Astrocyte of the cerebellum (primary cell): Measurements from ENCODE around the gene CEMIP2.

Experiments
- DNase-seq: peaks from one replicate; pipeline ENCODE4 v3.0.0-alpha.2; 2011; ENCODE audit warnings: low read depth
- H3K4me3 ChIP-seq: 2 replicates; pipeline ENCODE4 v1.5.1; 2011; ENCODE audit warnings: mild to moderate bottlenecking, low read depth, low read length, moderate library complexity
- CTCF ChIP-seq: IDR thresholded peaks from 2 replicates; pipeline ENCODE4 v1.5.1; 2012; ENCODE audit warnings: low read length, low read depth, moderate library complexity, mild to moderate bottlenecking; ENCODE audit errors: missing control alignments
- in situ Hi-C: cut with HindIII; loops from 2 replicates; pipeline ENCODE4 v1.10.0; 2017; ENCODE audit warnings: low sequenced_read_pairs

Gene CEMIP2, protein sequence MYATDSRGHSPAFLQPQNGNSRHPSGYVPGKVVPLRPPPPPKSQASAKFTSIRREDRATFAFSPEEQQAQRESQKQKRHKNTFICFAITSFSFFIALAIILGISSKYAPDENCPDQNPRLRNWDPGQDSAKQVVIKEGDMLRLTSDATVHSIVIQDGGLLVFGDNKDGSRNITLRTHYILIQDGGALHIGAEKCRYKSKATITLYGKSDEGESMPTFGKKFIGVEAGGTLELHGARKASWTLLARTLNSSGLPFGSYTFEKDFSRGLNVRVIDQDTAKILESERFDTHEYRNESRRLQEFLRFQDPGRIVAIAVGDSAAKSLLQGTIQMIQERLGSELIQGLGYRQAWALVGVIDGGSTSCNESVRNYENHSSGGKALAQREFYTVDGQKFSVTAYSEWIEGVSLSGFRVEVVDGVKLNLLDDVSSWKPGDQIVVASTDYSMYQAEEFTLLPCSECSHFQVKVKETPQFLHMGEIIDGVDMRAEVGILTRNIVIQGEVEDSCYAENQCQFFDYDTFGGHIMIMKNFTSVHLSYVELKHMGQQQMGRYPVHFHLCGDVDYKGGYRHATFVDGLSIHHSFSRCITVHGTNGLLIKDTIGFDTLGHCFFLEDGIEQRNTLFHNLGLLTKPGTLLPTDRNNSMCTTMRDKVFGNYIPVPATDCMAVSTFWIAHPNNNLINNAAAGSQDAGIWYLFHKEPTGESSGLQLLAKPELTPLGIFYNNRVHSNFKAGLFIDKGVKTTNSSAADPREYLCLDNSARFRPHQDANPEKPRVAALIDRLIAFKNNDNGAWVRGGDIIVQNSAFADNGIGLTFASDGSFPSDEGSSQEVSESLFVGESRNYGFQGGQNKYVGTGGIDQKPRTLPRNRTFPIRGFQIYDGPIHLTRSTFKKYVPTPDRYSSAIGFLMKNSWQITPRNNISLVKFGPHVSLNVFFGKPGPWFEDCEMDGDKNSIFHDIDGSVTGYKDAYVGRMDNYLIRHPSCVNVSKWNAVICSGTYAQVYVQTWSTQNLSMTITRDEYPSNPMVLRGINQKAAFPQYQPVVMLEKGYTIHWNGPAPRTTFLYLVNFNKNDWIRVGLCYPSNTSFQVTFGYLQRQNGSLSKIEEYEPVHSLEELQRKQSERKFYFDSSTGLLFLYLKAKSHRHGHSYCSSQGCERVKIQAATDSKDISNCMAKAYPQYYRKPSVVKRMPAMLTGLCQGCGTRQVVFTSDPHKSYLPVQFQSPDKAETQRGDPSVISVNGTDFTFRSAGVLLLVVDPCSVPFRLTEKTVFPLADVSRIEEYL (N-terminal part only)

DNA sequence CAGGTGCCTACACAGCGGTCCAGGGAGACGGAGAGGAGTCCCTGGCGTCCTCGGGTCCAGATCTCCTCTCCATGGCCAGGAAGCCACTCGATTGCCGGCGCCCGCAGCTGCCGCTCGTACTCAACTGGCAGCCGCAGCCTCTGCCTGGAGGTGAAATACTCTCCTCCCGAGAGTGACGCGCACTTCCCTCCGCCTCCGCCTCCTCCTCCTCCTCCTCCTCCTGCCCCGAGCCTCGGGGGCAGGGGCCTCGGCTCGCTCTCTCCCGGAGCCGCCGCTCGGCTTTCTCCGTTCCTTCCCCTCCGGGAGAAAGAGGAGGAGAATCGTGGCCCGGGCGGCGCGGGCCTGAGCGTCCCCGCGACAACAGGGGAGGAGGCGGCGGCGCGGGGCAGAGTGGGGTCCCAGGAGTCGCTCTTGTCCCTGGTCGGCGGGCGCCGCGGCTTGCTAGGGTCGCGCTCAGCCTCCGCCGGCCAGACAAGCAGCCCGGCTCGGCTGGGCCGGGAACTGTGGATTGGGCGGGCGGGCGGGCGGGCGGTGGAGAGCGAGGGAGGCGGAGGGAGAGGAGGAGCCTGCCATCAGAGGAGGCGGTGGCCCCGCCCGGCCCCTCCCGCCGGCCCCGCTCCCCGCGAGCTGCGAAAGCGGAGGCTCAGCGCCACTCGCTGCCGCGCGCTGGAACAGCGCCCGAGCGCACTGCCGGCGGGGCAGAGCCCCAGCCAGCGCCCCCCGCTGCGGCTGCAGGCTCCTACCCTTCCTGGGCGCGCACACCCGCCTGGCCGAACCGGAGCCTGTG lies at the start of gene CEMIP2:
Gene CEMIP2, minus strand, starts transcription at position 126 of the 787 bp plus-strand sequence. CDS start 18,140 bp downstream, outside the sequence.
- peak; percentile 75 for DNase-seq
- in situ Hi-C loops: no loop called here
- H3K4me3 ChIP-seq: peak within 1 kb of the TSS; percentile 61
- TF ChIP-seq CTCF: no peak

- in situ Hi-C loops: no loop called here
- TF ChIP-seq CTCF: no peak
- no peak for DNase-seq
- H3K4me3 ChIP-seq: no peak overlapping the region
Observed at GRCh38 chr9:71816916-71817451, 48.7 kb upstream of the CEMIP2 start.

DNA sequence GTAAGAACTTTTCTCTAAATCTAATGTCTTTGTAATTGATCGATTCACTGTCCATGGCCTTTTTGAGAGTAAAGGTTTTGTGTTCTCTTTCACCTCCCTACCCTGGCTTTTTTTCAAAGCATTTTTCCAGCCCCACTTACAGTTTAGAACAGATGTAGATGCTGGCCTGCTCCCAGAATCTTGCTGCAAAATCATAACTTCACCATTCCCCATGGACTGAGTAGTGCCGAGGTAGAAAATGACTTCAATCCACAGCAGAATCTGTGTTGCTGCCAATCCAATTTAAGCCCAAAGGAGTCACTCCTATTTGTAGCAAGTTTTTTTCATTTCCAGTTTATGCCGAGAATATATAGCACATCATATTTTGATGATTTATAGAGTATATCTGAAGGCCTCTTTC lies 46.5 kb upstream of the CEMIP2 start:
- in situ Hi-C loops: no loop called here
- TF ChIP-seq CTCF: no peak
- H3K4me3 ChIP-seq: no peak overlapping the region
- no peak for DNase-seq

DNA sequence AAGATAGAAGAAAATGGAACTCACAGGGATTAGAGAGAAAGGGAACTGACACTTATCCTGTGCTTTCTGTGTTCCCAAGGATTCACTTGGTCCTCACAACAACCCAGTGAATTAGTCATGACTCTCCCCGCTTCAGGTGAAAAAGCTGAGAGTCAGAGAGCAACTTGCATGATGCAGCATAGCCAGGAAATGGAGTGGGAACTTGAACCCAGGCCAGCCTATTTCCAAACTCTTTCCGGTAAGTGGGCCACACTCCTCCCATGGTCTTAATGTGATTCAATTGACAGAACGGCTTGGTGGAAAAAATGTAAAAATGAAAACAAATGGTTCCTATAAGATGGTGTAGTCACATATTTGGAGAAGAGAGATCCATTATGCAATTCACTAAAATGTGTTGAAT lies 45.9 kb upstream of the CEMIP2 start:
- DNase-seq: no peak
- in situ Hi-C loops: no loop called here

DNA sequence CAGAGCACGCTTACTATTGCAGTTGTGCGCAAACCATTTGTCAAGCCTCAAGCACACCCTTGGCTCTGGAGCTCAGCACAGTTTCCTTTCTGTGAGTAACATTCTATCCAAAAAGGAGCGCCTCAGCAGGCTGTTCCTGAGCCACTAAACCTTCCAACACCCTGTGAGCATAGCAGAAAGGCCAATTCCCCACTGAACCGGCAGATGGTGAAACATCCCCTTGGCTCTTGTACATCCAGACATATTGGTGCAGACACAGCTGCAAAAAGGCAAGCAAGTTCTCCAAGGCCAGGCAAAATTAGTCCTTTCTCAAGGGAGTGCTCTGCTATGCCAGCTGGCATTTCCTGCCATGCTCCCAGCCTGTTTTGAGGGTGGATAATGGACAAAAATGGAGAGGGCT lies 44.1 kb upstream of the CEMIP2 start:
- H3K4me3 ChIP-seq: no peak overlapping the region
- in situ Hi-C loops: no loop called here
- TF ChIP-seq CTCF: peak; percentile 21
- no peak for DNase-seq

More for the DNA sequence above, 45.9 kb upstream of the CEMIP2 start:
- H3K4me3 ChIP-seq: no peak overlapping the region
- TF ChIP-seq CTCF: no peak
